GM21717 (cell line): ENCODE results near the gene NOS3.
A peak's percentile ranks its signal among the peaks of the same experiment; 100 is the strongest.

Experiments
- ATAC-seq: cut with Tn5 transposase; IDR thresholded peaks from one replicate; pipeline ENCODE4 v1.9.1; 2021; ENCODE audit warnings: mild to moderate bottlenecking, moderate library complexity; ENCODE audit not compliant: unreplicated experiment

Gene NOS3

GRCh38 chr7:150963707-150964559 is 26.9 kb upstream of the NOS3 start:
- ATAC-seq = no peak

- ATAC-seq = no peak
Observed at GRCh38 chr7:150964593-150965111, 26.2 kb upstream of the NOS3 start.

GRCh38 chr7:150965273-150965830 is 25.5 kb upstream of the NOS3 start:
- ATAC-seq = no peak

GRCh38 chr7:150966002-150966401 is 24.8 kb upstream of the NOS3 start:
- ATAC-seq = no peak

GRCh38 chr7:150967349-150967748 is 23.5 kb upstream of the NOS3 start:
- no peak for ATAC-seq

GRCh38 chr7:150968056-150968733 is 22.6 kb upstream of the NOS3 start:
- no peak for ATAC-seq

GRCh38 chr7:150968734-150969372 is 22.0 kb upstream of the NOS3 start:
- no peak for ATAC-seq

GRCh38 chr7:150969475-150969874 is 21.3 kb upstream of the NOS3 start:
- no peak for ATAC-seq

GRCh38 chr7:150970424-150970823 is 20.4 kb upstream of the NOS3 start:
- no peak for ATAC-seq

- no peak for ATAC-seq
Observed at GRCh38 chr7:150971242-150972022, 19.4 kb upstream of the NOS3 start.

GRCh38 chr7:150972023-150972468 is 18.8 kb upstream of the NOS3 start:
- ATAC-seq = no peak

- no peak for ATAC-seq
Observed at GRCh38 chr7:150972741-150973140, 18.1 kb upstream of the NOS3 start.

- ATAC-seq = no peak
Observed at GRCh38 chr7:150973571-150974451, 17.0 kb upstream of the NOS3 start.

GRCh38 chr7:150974468-150975391 is 16.1 kb upstream of the NOS3 start:
- ATAC-seq = peak; percentile 53

- ATAC-seq = no peak
Observed at GRCh38 chr7:150975536-150976319, 15.1 kb upstream of the NOS3 start.

GRCh38 chr7:150976529-150977381 is 14.1 kb upstream of the NOS3 start:
- ATAC-seq = no peak
